NB4 (cell line): ENCODE results near the gene CAMTA1.

Experiments
- CTCF ChIP-seq: IDR thresholded peaks from one replicate; pipeline ENCODE4 v1.5.1; 2012; ENCODE audit warnings: low read depth, low read length
- MAX ChIP-seq: IDR thresholded peaks from 2 replicates; pipeline ENCODE4 v1.6.1; 2011; ENCODE audit warnings: low read depth, low read length

DNA sequence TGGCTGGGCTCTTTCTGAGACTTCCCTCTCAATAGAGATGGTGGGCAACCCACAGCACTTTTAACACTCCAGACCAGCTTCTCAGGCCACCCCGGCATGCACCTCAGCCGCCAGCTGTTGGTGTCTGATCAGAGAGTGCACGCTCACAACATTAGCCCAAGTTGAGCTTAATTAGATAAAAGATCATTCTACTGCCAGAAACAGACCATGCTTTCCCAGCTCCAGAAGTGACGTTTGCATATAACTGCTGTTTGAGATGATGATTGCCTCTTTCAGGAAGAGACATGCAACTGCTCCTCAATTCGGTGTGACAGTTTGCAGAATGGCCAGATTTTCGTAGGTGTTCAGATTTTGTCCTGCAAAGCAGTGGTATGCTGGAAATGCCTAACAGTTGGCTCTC, 700.6 kb downstream of the CAMTA1 start:
- TF ChIP-seq CTCF (no peak), MAX (no peak)
